NCI-H1417 (cell line): ENCODE measurements around the gene TRIM2.
A peak's percentile ranks its signal among the peaks of the same experiment; 100 is the strongest.
"Not testable (repeated sequence)": the region's sequence is repeated elsewhere in the genome, so short reads cannot be mapped to it uniquely, and the experiment has no call there.

ENCODE experiments used
- DNase-seq, 3 experiments: peaks; one replicate each; lab custom pipeline; 2025; lab: John Stamatoyannopoulos, UW

TRIM2 gene

GRCh38 chr4:153204247-153204671, at the start of gene TRIM2:
TRIM2 (plus strand) TSS chr4:153204443; CDS start chr4:153204531, 88 bp downstream.
- peak; percentile 42 to 70 (median 68) for DNase-seq

DNA sequence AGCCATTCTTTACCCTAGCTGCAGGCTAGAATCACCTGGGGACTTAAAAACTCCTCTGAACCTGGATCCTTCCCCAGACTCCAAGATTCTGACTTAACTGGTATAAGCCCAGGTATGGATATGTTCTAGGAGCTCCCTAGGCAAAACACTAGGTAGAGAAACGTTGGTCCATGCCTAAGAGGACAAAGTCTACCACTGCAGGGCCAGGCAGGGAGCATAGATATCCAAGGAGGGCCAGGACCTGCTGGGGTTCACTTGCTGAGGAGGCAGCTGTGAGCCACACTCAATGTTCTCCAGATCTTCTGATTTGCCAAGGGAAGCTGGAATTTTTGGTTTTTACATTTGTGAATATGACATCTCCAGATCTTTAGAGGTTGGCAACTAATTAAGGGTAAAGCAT, 48.6 kb upstream of the TRIM2 start:
- no peak for DNase-seq

DNA sequence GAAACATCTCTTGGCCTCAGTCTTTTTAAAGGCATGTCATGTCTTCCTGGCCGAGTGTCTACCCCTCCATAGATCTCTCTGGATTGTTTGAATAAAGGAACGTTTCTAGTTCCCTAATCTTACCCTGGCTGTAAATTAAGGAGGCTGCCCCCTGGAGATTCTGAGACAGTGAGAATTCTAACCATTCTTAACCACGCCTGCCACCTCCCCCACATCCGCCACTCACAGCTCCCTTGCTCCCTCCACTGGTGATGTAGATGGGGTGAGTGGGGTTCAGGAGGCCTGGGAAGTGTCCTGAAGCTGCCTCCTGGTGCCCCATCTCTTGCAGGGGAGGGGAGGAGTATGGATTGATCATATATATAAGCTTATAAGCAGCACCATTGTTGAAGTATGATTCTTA, 48.0 kb upstream of the TRIM2 start:
- no peak for DNase-seq

DNA sequence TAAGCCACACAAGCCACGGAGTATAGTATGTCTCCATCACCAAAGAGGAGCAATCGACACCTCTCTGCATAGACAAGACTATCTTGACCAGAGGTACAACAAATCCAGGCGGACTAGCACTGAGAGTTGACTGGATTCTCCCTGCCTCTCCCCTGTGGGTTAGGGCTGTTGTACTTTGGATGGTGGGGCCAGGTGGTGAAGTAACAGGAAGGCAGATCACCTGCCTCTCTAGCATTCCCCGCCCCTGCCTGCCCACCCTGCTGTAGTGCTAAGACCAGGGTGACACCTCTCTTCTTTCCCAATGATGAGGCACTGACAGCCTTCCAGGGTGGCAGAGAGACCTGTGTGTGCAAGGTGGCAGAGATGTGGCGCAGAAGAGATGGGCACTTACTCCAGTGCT, 47.5 kb upstream of the TRIM2 start:
- DNase-seq: no peak

GRCh38 chr4:153159016-153159415, 45.2 kb upstream of the TRIM2 start:
- DNase-seq: no peak

DNA sequence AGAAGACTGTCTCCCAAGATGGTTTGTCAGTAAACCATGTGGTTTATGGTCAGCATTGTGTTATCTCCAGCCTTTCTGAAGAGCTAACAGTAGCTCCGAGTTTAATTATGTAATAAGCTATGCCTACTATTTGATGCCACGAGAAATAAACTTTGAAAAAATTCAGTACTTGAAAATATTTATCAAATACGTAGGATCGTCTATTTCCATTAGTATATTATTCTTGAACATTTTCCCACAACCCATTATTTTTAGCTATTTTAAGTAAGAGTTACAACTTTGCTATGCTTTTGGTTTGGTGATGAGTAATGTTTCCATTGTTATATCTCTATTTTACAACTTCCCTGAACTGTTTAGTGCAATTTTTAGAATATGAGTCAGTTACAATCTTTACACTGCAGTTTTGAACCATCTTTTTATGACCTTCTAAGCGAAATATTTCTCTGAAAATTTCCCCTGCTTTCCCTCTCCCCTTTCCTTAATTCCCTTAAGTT, 44.5 kb upstream of the TRIM2 start:
- DNase-seq: no peak

GRCh38 chr4:153160821-153161220, 43.4 kb upstream of the TRIM2 start:
- DNase-seq: no peak

DNA sequence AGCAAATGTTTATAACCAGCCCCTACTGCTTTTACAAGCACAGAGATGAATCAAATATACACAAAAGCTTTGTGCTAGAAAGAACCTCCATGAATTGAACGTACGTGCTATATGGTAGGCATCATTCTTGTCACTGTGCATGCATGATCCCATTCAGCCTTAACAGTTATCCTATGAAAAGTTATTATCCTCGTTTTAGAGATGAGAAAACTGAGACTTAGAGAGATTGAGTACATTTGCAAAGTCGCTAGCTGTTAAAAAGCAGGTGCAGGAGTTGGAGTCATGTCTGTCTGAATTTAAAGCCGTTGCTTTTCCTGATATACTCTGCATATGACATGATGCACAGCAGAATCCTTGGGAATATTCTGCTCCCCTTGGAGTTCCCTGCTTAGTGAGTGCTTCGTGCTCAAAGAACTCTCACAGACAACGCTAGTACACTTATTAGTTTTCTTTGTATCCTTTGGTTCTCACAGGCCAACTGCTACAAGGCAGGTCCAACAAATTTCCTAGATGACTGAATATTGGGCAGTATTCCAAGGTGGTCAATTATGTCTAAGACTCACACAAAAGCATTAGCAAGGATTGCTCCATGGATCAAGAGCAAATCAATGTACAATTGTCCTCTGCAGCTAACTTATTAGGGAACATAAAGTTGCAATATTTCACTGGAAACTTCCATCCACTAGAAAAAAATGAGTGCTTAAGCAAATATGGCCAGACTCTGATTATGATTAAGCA, 42.8 kb upstream of the TRIM2 start:
- DNase-seq: peak in 1 of 3 experiments; percentile 8

DNA sequence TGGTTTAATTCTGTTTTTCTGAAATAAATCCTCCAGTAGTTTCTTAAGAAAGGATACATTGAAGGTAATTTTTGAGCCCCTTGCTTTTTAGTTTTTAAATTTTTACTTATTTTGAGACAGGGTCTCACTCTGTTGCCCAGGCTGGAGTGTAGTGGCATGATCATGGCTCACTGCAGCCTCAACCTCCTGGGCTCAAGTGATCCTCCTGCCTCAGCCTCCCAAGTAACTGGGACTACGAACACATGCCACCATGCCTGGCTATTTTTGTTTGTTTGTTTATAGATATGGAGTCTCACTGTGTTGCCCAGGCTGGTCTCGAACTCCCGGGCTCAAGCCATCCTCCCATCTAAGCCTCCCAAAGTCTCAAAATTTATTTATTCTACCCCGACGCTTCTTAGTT, 39.0 kb upstream of the TRIM2 start:
- DNase-seq: not testable (repeated sequence)

DNA sequence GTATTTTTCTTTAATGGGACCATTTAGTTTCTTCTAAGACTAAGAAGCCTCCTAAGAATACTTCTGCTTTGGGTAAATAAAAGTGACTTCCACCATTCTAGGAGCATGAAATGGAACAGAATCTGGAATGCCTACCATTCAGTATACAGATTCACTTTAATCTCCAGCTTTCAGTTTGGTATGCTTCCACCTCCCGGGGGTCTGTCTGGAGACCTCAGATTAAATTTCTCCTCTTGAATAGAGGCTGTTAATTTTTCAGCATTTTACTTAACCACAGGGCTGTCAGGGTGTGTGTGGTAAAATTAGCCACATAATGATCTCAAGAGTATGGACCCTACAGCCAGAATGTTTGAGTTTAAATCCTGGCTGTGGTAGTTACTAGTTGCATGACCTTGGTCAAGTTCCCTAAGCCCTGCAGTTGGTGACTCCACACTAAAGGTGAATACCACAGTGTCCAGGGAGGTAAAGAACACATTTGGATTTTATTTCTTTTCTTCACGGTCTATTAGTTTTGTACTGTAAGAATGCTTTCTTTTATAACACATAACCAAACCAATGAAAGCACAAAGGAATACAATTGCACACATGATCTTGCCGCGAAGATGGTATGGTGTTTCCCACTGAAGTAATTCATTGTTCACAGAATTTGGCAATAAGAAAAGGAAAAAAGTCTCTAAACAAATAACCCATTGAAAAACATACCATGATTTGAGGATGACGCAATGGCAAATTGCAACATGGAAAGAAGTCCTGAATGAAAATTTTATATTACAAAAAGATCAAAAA, 37.3 kb upstream of the TRIM2 start:
- DNase-seq: no peak

- no peak for DNase-seq
These were observed 34.5 kb upstream of the TRIM2 start for GRCh38 chr4:153169776-153170175.

DNA sequence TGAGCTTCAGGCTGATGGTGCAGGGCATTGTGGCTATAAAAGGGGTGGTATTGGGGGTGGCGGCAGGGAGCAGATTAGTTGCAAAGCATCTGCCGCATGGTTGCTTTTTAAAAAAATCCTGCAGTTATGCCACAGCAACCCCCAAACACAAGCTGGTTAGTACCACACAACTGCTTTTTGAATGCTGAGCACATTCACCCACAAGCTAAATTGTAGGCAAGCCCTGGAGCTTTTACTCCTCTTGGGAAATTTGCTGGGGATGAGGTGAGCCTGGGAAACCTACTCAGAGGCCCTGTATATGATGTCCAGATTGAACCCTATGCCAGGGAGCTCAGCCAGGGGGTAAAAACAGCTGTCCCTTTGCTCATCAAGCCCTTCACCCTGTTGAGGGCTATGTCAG, 33.8 kb upstream of the TRIM2 start:
- no peak for DNase-seq

GRCh38 chr4:153174821-153175567, 29.2 kb upstream of the TRIM2 start:
- no peak for DNase-seq

DNA sequence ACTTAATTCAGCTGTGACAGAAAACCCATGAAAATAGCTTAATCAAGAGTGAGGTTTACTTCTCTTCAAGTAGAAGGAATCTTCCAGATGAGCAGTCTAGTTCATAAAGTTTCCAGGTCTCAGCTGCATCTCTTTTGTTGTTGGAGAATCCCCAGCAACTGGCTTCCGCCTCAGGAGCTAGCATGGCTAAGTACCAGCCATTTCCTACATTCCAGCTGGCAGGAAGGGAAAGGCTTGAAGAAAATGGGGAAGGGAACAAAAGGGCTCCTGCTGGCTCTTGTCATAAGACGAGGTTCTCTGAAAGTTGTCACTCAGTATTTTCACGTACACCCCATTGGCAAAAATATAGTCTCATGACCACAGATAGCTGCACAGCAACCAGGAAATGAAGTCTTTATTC, 27.3 kb upstream of the TRIM2 start:
- DNase-seq: no peak

DNA sequence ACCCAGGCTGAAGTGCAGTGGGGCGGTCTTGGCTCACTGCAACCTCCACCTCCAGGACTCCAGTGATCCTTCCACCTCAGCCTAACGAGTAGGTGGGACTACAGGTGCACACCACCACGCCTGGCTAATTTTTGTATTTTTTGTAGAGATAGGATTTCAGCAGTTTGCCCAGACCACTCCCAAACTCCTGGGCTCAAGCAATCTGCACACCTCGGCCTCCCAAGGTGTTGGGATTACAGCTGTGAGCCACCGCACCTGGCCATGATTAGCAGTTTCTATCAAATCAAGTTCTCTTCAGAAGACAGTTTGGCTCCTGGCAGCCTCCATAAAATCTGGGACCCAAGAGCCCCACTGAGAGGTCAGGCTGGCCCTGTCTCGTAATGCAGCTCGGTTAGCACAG, 26.4 kb upstream of the TRIM2 start:
- no peak for DNase-seq

DNA sequence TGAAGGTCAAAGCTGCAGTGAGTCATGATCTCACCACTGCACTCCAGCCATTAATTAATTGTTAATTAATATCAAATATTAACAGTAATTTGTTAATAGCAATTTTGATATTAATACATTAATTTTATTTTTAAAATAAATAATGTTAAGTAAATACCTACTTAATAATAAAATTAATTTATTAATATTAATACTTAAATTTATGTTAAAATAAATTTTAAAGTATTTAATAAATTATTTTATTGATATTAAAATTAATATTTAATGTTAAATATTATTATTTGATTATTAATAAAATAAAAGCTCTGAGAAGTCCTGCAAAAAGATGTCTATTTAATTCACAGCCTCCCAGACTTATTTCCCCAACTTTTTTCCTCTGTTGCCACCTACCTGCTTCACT, 25.1 kb upstream of the TRIM2 start:
- no peak for DNase-seq

- no peak for DNase-seq
These were observed 22.9 kb upstream of the TRIM2 start for GRCh38 chr4:153181293-153181692.

GRCh38 chr4:153181700-153182099, 22.5 kb upstream of the TRIM2 start:
- no peak for DNase-seq

- DNase-seq: no peak
These were observed 21.1 kb upstream of the TRIM2 start for GRCh38 chr4:153183146-153183545.

GRCh38 chr4:153185331-153185852, 18.9 kb upstream of the TRIM2 start:
- DNase-seq: no peak

GRCh38 chr4:153186046-153186728, 18.1 kb upstream of the TRIM2 start:
- DNase-seq: no peak
